G401.6 (cell line): ENCODE measurements around the gene MICAL3.
"Not testable (repeated sequence)": the region's sequence is repeated elsewhere in the genome, so short reads cannot be mapped to it uniquely, and the experiment has no call there.

ENCODE experiments used
- FAIRE-seq: peaks from 2 replicates; lab custom pipeline; 2012; peaks lifted over from hg19 to GRCh38; lab: Jason Lieb, UNC

MICAL3 gene

GRCh38 chr22:18024276-18024939 lies at the start of gene MICAL3:
TSS of gene MICAL3 (minus strand) at chr22:18024561. CDS start at chr22:17906812, 117,749 bp downstream.
- FAIRE-seq = no peak

GRCh38 chr22:18073927-18074326 lies 49.6 kb upstream of the MICAL3 start:
- not testable (repeated sequence) for FAIRE-seq

GRCh38 chr22:18073467-18073866 lies 49.1 kb upstream of the MICAL3 start:
- no peak for FAIRE-seq

- no peak for FAIRE-seq
Observed at GRCh38 chr22:18071968-18072310, 47.6 kb upstream of the MICAL3 start.

GRCh38 chr22:18071307-18071967 lies 47.1 kb upstream of the MICAL3 start:
- not testable (repeated sequence) for FAIRE-seq

- FAIRE-seq = no peak
Observed at GRCh38 chr22:18070556-18071306, 46.4 kb upstream of the MICAL3 start.

GRCh38 chr22:18070041-18070440 lies 45.7 kb upstream of the MICAL3 start:
- no peak for FAIRE-seq

- no peak for FAIRE-seq
Observed at GRCh38 chr22:18069041-18069440, 44.7 kb upstream of the MICAL3 start.

GRCh38 chr22:18068381-18068988 lies 44.1 kb upstream of the MICAL3 start:
- no peak for FAIRE-seq

GRCh38 chr22:18067548-18068341 lies 43.4 kb upstream of the MICAL3 start:
- no peak for FAIRE-seq

- FAIRE-seq = no peak
Observed at GRCh38 chr22:18067121-18067520, 42.8 kb upstream of the MICAL3 start.

GRCh38 chr22:18066181-18066859 lies 42.0 kb upstream of the MICAL3 start:
- FAIRE-seq = no peak

- no peak for FAIRE-seq
Observed at GRCh38 chr22:18065256-18065655, 40.9 kb upstream of the MICAL3 start.

GRCh38 chr22:18064636-18065035 lies 40.3 kb upstream of the MICAL3 start:
- no peak for FAIRE-seq

- not testable (repeated sequence) for FAIRE-seq
Observed at GRCh38 chr22:18063715-18064114, 39.4 kb upstream of the MICAL3 start.

- no peak for FAIRE-seq
Observed at GRCh38 chr22:18063306-18063705, 38.9 kb upstream of the MICAL3 start.

- no peak for FAIRE-seq
Observed at GRCh38 chr22:18062421-18062820, 38.1 kb upstream of the MICAL3 start.

- no peak for FAIRE-seq
Observed at GRCh38 chr22:18060646-18061620, 36.6 kb upstream of the MICAL3 start.

- FAIRE-seq = no peak
Observed at GRCh38 chr22:18059991-18060390, 35.6 kb upstream of the MICAL3 start.

GRCh38 chr22:18059473-18059872 lies 35.1 kb upstream of the MICAL3 start:
- no peak for FAIRE-seq
